Stimulated activated CD8-positive, alpha-beta memory T cell treated with anti-CD3 and anti-CD28 coated beads, Interleukin-12 subunit alpha, Interleukin-12 subunit beta, amount 100 ng/mL, for 24 hours (primary cell): Measurements from ENCODE around the gene ALKBH8.
"Not testable (repeated sequence)": the region's sequence is repeated elsewhere in the genome, so short reads cannot be mapped to it uniquely, and the experiment has no call there.

Experiments used
- DNase-seq: peaks from one replicate; pipeline ENCODE4 v3.0.0-alpha.2; 2020; ENCODE audit errors: extremely low read depth

Gene ALKBH8

GRCh38 chr11:107505647-107506225, 59.8 kb downstream of the ALKBH8 start:
- no peak for DNase-seq

DNA sequence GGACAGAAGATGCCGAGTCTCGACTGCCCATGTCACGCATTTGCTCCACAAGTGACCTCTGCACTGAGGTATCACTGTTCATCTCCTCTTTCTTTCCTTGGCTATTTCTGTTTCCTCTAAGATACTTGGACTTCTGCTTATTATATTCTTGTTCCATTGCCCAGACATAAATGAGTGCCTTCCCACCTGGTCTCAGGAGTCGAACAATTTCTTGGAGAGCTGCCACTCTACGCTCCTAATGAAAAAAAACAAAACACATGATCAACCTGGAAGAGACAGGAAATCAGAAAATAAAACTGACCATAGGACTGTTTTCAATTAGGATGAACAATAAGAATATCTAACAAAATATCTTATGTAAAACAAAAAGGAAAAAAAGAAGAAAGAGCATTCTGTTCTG, 60.6 kb downstream of the ALKBH8 start:
- no peak for DNase-seq

DNA sequence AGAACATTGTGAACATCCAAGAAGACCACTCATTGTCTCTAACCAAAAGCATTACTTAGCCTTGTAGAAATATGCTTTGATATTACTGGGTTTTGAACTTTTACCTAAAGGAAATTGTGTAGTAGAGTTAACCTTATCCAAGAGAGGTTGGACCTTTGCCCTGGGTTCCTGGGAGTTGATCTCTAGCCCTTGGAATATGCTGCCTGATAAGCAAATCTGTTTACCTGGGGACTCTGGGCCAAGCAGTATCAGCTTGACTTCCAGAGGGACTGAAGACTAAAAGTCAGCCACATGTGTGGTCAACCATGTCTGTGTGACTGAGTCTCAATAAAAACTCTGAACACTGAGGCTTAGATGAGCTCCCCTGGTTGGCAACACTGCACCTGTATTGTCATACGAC, 63.8 kb downstream of the ALKBH8 start:
- no peak for DNase-seq

- DNase-seq: not testable (repeated sequence)
These were observed 68.2 kb downstream of the ALKBH8 start for GRCh38 chr11:107497371-107497770.

GRCh38 chr11:107496011-107496410, 69.5 kb downstream of the ALKBH8 start:
- no peak for DNase-seq

DNA sequence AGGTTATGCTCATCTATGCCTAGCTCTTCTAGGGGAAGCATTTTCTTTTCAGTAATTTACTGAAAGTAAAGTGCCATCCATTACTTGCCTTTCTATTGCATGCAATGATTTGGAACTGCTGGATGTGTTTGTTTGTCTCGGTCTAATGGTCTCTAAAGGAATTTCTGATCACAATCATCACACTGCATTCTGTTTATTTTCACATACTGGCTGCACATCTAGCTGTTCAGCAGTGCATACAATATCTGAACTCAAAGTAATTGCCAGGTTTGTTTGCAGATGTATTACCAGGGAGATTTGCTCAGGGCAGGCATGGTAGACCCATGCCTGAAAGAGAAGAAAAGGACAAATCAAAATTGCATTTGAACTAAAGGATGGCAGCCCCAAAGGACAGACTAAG, 71.5 kb downstream of the ALKBH8 start:
- no peak for DNase-seq

DNA sequence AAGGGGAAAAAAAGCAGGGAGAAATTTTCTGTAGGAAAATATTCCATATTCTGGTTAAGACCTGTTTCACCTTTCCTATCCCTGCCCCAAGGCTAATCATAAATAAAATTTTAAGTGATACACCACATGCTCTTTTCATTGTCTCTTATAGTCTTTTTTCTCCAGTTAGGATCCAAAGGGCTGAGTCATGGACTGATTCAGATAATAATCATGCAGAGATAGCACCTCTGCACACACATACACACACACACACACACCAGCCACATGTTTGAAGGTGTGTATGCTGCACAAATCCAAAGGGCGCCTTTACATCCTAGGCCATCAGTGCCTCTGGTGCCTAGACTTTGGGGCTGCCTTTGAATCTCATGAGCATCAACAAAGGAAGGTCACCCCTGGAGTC, 72.4 kb downstream of the ALKBH8 start:
- no peak for DNase-seq

DNA sequence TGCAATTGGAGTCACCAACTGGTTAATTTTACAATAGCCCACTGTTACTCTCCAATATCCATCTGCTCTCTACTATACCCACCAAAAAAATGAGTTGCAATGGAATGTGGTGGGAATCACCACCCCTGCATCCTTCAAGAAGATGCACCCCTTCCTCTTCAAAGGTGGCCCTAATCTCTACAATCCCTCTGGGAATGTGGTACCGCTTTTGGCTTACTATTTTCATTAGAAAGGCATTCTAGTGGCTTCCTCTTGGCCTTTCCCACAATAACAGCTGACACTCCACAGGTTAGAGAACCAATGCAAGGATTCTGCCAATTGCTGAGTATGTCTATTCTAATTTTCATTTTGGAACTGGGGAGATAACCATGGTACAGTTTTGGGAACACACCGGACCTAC, 74.7 kb downstream of the ALKBH8 start:
- no peak for DNase-seq

DNA sequence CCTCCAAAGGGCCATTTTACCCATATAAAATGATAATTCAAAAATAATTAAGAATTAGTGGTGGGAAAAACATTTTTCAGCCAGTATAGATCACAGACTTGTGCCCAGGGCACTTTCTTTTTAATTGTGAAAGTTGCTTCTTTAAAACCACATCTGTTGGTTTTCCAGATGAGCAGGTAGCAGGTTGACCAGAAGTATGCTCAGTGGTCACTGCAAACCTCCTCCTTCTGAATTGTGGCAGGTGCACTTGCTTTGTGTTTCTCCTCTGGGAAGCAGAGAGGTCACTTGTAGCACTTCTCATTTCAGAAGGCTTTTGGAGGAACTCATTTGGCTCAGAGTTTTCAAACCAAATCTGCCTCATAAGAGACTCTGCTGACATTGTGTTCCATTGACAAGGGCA, 83.3 kb downstream of the ALKBH8 start:
- DNase-seq: no peak

DNA sequence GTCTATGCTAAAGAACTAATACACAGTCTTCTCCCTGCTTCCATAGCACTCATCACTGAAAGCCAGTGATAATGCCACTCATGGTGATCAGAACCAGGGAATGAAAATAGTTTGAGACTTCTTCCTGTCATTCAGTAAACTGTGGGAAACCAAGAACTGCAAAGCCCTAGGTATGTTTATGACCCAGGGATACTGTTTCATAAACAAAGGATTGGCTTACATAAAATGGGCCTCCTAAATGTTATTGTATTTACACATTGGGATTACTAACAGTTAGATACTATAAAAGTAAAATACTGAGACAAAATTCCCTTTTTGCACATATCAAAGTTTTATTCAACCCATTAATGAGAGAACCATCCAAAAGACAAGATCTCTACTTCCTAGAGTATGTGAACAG, 86.6 kb downstream of the ALKBH8 start:
- no peak for DNase-seq

DNA sequence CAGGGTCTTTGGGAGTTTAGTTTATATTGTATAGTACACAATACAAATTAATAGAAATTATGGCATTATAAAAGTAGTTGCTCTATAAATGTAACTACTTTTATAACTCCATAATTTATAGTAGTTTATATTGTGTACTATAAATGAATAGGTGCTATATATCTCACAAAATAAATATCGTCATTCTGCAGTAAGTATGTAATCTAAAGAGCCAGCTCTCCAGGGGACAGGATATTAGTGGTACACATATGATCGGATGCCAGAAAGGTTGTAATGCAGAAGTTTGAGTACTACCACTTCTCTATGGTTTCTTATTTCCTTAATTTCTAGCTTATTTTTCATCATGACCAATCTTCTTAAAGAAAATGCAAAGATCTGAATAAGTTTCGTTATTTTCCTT, 87.7 kb downstream of the ALKBH8 start:
- no peak for DNase-seq

- DNase-seq: no peak
These were observed 91.7 kb downstream of the ALKBH8 start for GRCh38 chr11:107473792-107474191.

- DNase-seq: no peak
These were observed 92.6 kb downstream of the ALKBH8 start for GRCh38 chr11:107472966-107473365.

DNA sequence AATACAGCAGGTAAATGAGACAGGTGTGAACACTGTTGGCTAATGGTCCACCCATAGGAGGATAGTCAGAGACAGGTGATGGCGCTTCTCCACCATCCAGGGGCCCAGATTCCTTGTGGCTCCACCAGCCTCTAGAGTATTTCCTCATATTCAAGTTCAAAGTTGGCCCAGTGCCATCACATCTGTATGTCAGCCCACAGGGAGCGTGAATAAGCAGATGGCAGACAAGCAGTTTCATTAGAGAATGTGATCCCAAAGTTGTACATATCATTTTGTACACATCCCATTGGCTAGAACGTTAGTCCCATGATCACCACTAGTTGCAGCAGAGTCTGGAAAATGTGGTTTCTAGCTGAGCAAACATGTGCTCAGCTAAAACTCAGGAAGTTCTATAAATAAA, 96.9 kb downstream of the ALKBH8 start:
- DNase-seq: no peak

- DNase-seq: no peak
These were observed 97.8 kb downstream of the ALKBH8 start for GRCh38 chr11:107467696-107468095.

GRCh38 chr11:107466275-107466866, 99.2 kb downstream of the ALKBH8 start:
- not testable (repeated sequence) for DNase-seq

- peak; percentile 68 for DNase-seq
These were observed 107.8 kb downstream of the ALKBH8 start, which contains the start of gene CWF19L2 for GRCh38 chr11:107457558-107458271. TSS of gene CWF19L2 (minus strand) at chr11:107457825. CDS start at chr11:107457816, 9 bp downstream.

GRCh38 chr11:107457205-107457557, 108.4 kb downstream of the ALKBH8 start:
- no peak for DNase-seq

DNA sequence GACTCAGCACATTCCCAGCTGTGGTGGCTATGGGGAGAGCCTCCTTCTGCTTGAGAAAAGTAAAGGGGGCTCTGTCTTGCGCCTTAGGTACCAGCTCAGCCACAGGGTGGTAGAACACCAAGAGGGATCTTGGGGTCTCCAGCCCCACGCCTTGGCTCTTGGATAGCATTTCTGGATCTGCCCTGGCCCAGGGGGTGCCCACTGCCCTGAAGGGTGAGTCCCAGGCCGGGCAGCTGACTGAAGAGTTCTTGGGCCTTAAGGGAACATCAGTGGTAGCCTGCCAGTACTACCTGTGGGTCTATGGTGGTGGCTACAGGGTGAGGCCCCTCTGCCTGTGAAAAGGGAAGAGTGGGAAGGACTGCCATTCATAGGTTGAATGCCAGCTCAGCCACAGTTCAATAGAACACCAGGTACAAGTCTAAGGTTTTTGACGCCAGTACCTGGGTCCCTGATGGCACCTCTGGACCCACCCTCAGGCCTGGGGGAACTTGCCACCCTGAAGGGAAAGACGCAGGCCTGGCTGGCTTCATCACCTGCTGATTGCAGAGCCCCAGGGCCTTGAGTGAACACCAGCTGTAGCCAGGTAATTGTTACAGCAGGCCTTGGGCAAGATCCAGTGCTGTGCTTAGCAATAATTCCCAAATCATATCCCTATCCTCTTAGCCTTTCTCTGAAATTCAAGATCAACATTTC, 111.8 kb downstream of the ALKBH8 start:
- no peak for DNase-seq
